H1 (cell line): ENCODE measurements around the gene DCAF7. TPM values are rescaled to one million over a fixed set of nuclear protein-coding genes. Genes with fewer than 3 reads are reported as not detected.

Experiments used
- CTCF ChIA-PET: fragments of 300-600 bp; sonication (Branson Sonifier 250); formaldehyde crosslinking; loops from one replicate; lab custom pipeline; 2021; ENCODE audit not compliant: partially characterized antibody; lab: Charles Lee
- POLR2A ChIA-PET: fragments of 300-600 bp; sonication (Branson Sonifier 250); formaldehyde crosslinking; loops from one replicate; lab custom pipeline; 2021; ENCODE audit warnings: inconsistent platforms; ENCODE audit not compliant: partially characterized antibody; lab: Charles Lee
- DNase-seq, 2 experiments: peaks; one replicate each; pipeline versions ENCODE4 v3.0.0 to v3.0.0-alpha.2; 2010 to 2022; ENCODE audit warnings: low spot score in 2 of 2, low read depth in 1 of 2, mixed read lengths in 1 of 2
- FAIRE-seq: peaks from 2 replicates; lab custom pipeline; 2011; peaks lifted over from hg19 to GRCh38; lab: Jason Lieb, UNC
- H2AFZ ChIP-seq: 2 replicates; pipeline ENCODE4 v1.8.1; 2012; ENCODE audit warnings: low read length, inconsistent platforms
- H2AK5ac ChIP-seq: 2 replicates; pipeline ENCODE4 v1.6.1; 2013; ENCODE audit warnings: low read depth, low read length
- H2BK120ac ChIP-seq: replicated peaks from 2 replicates; pipeline ENCODE3; 2013; ENCODE audit warnings: low read depth, low read length, inconsistent platforms
- H2BK12ac ChIP-seq: 2 replicates; pipeline ENCODE4 v1.6.1; 2013; ENCODE audit warnings: low read depth, low read length
- H2BK15ac ChIP-seq: 2 replicates; pipeline ENCODE4 v1.6.1; 2013; ENCODE audit warnings: low read length
- H2BK20ac ChIP-seq: 2 replicates; pipeline ENCODE4 v1.6.1; 2013; ENCODE audit warnings: low read length
- H2BK5ac ChIP-seq: 2 replicates; pipeline ENCODE4 v1.6.1; 2013; ENCODE audit warnings: low read depth, low read length
- H3K14ac ChIP-seq: 2 replicates; pipeline ENCODE4 v1.6.1; 2013; ENCODE audit warnings: inconsistent platforms; ENCODE audit not compliant: insufficient read length
- H3K18ac ChIP-seq: 2 replicates; pipeline ENCODE4 v1.6.1; 2013; ENCODE audit warnings: low read length; ENCODE audit errors: extremely low read depth
- H3K23ac ChIP-seq: 2 replicates; pipeline ENCODE4 v1.6.1; 2013; ENCODE audit warnings: inconsistent platforms; ENCODE audit not compliant: insufficient read length
- H3K23me2 ChIP-seq: 2 replicates; pipeline ENCODE4 v1.6.1; 2013; ENCODE audit warnings: low read depth, low read length
- H3K27ac ChIP-seq: 2 replicates; pipeline ENCODE4 v1.6.1; 2011; ENCODE audit warnings: low read depth, low read length, inconsistent platforms
- H3K27me3 ChIP-seq, 4 experiments: replicated peaks in 1 of 4; 1 replicate in 1 of 4; 2 replicates in 3 of 4; pipeline versions ENCODE4 v1.6.1 to v1.8.1; 2011 to 2013; ENCODE audit warnings: low read length in 3 of 4, mild to moderate bottlenecking in 3 of 4, inconsistent platforms in 2 of 4, mixed read lengths in 2 of 4, moderate library complexity in 1 of 4; ENCODE audit not compliant: control insufficient read depth in 3 of 4, insufficient read depth in 3 of 4; ENCODE audit errors: extremely low read depth in 1 of 4
- H3K36me3 ChIP-seq, 4 experiments: 2 replicates each; pipeline versions ENCODE4 v1.6.1 to v1.8.1; 2011 to 2013; ENCODE audit warnings: mild to moderate bottlenecking in 4 of 4, low read length in 3 of 4, moderate library complexity in 2 of 4, control low read depth in 1 of 4, inconsistent platforms in 1 of 4; ENCODE audit not compliant: insufficient read depth in 4 of 4, control insufficient read depth in 2 of 4
- H3K4ac ChIP-seq: replicated peaks from 2 replicates; pipeline ENCODE3; 2013; ENCODE audit warnings: low read length, low read depth, mixed read lengths, inconsistent platforms; ENCODE audit not compliant: insufficient read length
- H3K4me1 ChIP-seq, 4 experiments: replicated peaks in 1 of 4; 1 replicate in 1 of 4; 2 replicates in 3 of 4; pipeline versions ENCODE4 v1.6.1 to v1.8.1; 2011 to 2013; ENCODE audit warnings: low read length in 3 of 4, inconsistent platforms in 2 of 4, mixed read lengths in 1 of 4; ENCODE audit not compliant: insufficient read depth in 4 of 4, control insufficient read depth in 3 of 4
- H3K4me2 ChIP-seq, 2 experiments: 2 replicates each; pipeline versions ENCODE4 v1.6.1 to v1.8.1; 2011 to 2013; ENCODE audit warnings: low read depth in 2 of 2, low read length in 2 of 2, control low read depth in 1 of 2, inconsistent platforms in 1 of 2, mild to moderate bottlenecking in 1 of 2; ENCODE audit not compliant: insufficient read depth in 1 of 2
- H3K4me3 ChIP-seq, 4 experiments: fragments of 200-600, 300-600 bp in 1 of 4; sonication (generic), shearing (Covaris generic), sonication (Bioruptor Twin) in 1 of 4; 2 replicates each; pipeline versions ENCODE4 v1.5.1 to v1.8.1; 2011 to 2016; ENCODE audit warnings: low read length in 4 of 4, low read depth in 3 of 4, control low read depth in 2 of 4, inconsistent platforms in 2 of 4, mild to moderate bottlenecking in 2 of 4, mixed read lengths in 1 of 4, moderate library complexity in 1 of 4; ENCODE audit not compliant: insufficient read depth in 2 of 4; ENCODE audit errors: extremely low read depth in 1 of 4
- H3K56ac ChIP-seq: replicated peaks from 2 replicates; pipeline ENCODE3; 2013; ENCODE audit warnings: low read depth, mild to moderate bottlenecking, mixed read lengths, low read length, inconsistent platforms; ENCODE audit not compliant: insufficient read length
- H3K79me1 ChIP-seq: 2 replicates; pipeline ENCODE4 v1.6.1; 2013; ENCODE audit warnings: low read depth, low read length, control low read depth
- H3K79me2 ChIP-seq, 2 experiments: 2 replicates each; pipeline versions ENCODE4 v1.6.1 to v1.8.1; 2012 to 2013; ENCODE audit warnings: low read length in 2 of 2, mild to moderate bottlenecking in 2 of 2, inconsistent platforms in 1 of 2; ENCODE audit not compliant: insufficient read depth in 2 of 2, control insufficient read depth in 1 of 2
- H3K9ac ChIP-seq, 4 experiments: replicated peaks in 1 of 4; 1 replicate in 1 of 4; 2 replicates in 3 of 4; pipeline versions ENCODE4 v1.6.1 to v1.8.1; 2011 to 2013; ENCODE audit warnings: low read depth in 3 of 4, low read length in 3 of 4, control low read depth in 2 of 4, mild to moderate bottlenecking in 2 of 4, moderate library complexity in 2 of 4, inconsistent platforms in 1 of 4; ENCODE audit errors: extremely low read depth in 1 of 4
- H3K9me3 ChIP-seq, 2 experiments: 2 replicates each; pipeline versions ENCODE4 v1.6.1 to v1.8.1; 2012 to 2013; ENCODE audit warnings: mild to moderate bottlenecking in 2 of 2, moderate library complexity in 2 of 2, control low read depth in 1 of 2, inconsistent platforms in 1 of 2, low read depth in 1 of 2, low read length in 1 of 2, mixed read lengths in 1 of 2; ENCODE audit not compliant: insufficient read depth in 2 of 2
- H4K20me1 ChIP-seq, 2 experiments: replicated peaks in 1 of 2; 2 replicates each; pipeline versions ENCODE3 to v1.8.1; 2011 to 2013; ENCODE audit warnings: inconsistent platforms in 2 of 2, low read length in 2 of 2, mild to moderate bottlenecking in 1 of 2; ENCODE audit not compliant: insufficient read depth in 2 of 2, control insufficient read depth in 1 of 2
- H4K5ac ChIP-seq: 2 replicates; pipeline ENCODE4 v1.6.1; 2013; ENCODE audit warnings: low read length, low read depth, mixed read lengths, inconsistent platforms; ENCODE audit not compliant: insufficient read length
- H4K8ac ChIP-seq: 2 replicates; pipeline ENCODE4 v1.8.0; 2013; ENCODE audit warnings: mild to moderate bottlenecking, moderate library complexity, low read length, inconsistent platforms; ENCODE audit not compliant: insufficient read depth; ENCODE audit errors: extremely low read depth
- H4K91ac ChIP-seq: replicated peaks from 2 replicates; pipeline ENCODE3; 2013; ENCODE audit warnings: low read length, mixed read lengths, inconsistent platforms; ENCODE audit not compliant: insufficient read length
- ASH2L ChIP-seq: fragments of 200-600, 300-600 bp; sonication (generic); IDR thresholded peaks from one replicate; pipeline ENCODE4 v1.7.1; 2017; ENCODE audit warnings: low read length
- GTF2F1 ChIP-seq: IDR thresholded peaks from 2 replicates; pipeline ENCODE4 v1.6.1; 2012; ENCODE audit warnings: low read depth, low read length, improper control_type of control experiment, borderline replicate concordance
- JUN ChIP-seq: IDR thresholded peaks from 2 replicates; pipeline ENCODE4 v1.6.1; 2011; ENCODE audit warnings: low read depth, mild to moderate bottlenecking, improper control_type of control experiment, low read length
- NRF1 ChIP-seq: IDR thresholded peaks from 2 replicates; pipeline ENCODE4 v1.6.1; 2011; ENCODE audit warnings: mild to moderate bottlenecking, low read depth, low read length, improper control_type of control experiment
- POLR2A ChIP-seq, 2 experiments: IDR thresholded peaks; 1 replicate in 1 of 2; 2 replicates in 1 of 2; pipeline ENCODE4 v1.6.1; 2011; ENCODE audit warnings: low read depth in 2 of 2, low read length in 2 of 2, mild to moderate bottlenecking in 2 of 2; ENCODE audit errors: control extremely low read depth in 1 of 2
- SP4 ChIP-seq: IDR thresholded peaks from 2 replicates; pipeline ENCODE4 v1.6.1; 2012; ENCODE audit warnings: low read length, inconsistent platforms
- SRF ChIP-seq: IDR thresholded peaks from 2 replicates; pipeline ENCODE4 v1.6.1; 2011; ENCODE audit warnings: mild to moderate bottlenecking, low read depth, low read length, moderate library complexity
- TCF12 ChIP-seq: IDR thresholded peaks from 2 replicates; pipeline ENCODE4 v1.6.1; 2011; ENCODE audit warnings: low read depth, mild to moderate bottlenecking, low read length
- WGBS, 2 experiments: shearing (Covaris generic) in 1 of 2; methylation state at CpG; one replicate each; pipeline versions ENCODE4 v1.1.6 to v1.1.7; 2013 to 2015; ENCODE audit warnings: low lambda C conversion rate in 2 of 2, mixed read lengths in 2 of 2, inconsistent platforms in 1 of 2, low coverage in 1 of 2, missing lambda C conversion rate in 1 of 2; ENCODE audit not compliant: insufficient replicate concordance in 2 of 2, insufficient coverage in 1 of 2, insufficient read length in 1 of 2; ENCODE audit errors: extremely low coverage in 1 of 2, missing lambda C conversion rate in 1 of 2; 5-methylcytosine and 5-hydroxymethylcytosine counted together
- polyA plus RNA-seq, 7 experiments: library from polyadenylated mRNA; depleted of rRNA in 3 of 7; stranded (reverse) in 5 of 7; unstranded in 2 of 7; fragments of >200 nt in 5 of 7; fragments of 200-250 nt in 2 of 7; gene quantifications; 1 replicate in 5 of 7; 2 replicates in 1 of 7; 4 replicates in 1 of 7; pipeline versions ENCODE4 v1.2.1 to v1.2.3, GENCODE V29; 2011 to 2013; ENCODE audit warnings: missing spikeins in 2 of 7, mixed read lengths in 2 of 7
- total RNA-seq: library from RNA; stranded (reverse); fragmentation: NEBNext Ultra II Directional; extraction: Animal tissue kit (Norgen Biotek cat#: 25700); gene quantifications from 2 replicates; pipeline ENCODE4 v1.2.1, GENCODE V29; 2021
- TF ChIP-seq, protein P1 (sequence below), 3 experiments: IDR thresholded peaks; 1 replicate in 2 of 3; 2 replicates in 1 of 3; pipeline versions ENCODE4 v1.5.1 to v1.6.1; 2011; ENCODE audit warnings: low read length in 3 of 3, mild to moderate bottlenecking in 3 of 3, inconsistent platforms in 2 of 3, low read depth in 1 of 3, moderate library complexity in 1 of 3; ENCODE audit not compliant: insufficient read depth in 1 of 3; ENCODE audit errors: control extremely low read depth in 1 of 3

DCAF7 gene
- total and polyA plus RNA-seq, 2 of the 8 experiments (the other 6 are each of a cell fraction or from before 2014, with no cell fraction given), result 74.9 to 94.1 TPM

DNA sequence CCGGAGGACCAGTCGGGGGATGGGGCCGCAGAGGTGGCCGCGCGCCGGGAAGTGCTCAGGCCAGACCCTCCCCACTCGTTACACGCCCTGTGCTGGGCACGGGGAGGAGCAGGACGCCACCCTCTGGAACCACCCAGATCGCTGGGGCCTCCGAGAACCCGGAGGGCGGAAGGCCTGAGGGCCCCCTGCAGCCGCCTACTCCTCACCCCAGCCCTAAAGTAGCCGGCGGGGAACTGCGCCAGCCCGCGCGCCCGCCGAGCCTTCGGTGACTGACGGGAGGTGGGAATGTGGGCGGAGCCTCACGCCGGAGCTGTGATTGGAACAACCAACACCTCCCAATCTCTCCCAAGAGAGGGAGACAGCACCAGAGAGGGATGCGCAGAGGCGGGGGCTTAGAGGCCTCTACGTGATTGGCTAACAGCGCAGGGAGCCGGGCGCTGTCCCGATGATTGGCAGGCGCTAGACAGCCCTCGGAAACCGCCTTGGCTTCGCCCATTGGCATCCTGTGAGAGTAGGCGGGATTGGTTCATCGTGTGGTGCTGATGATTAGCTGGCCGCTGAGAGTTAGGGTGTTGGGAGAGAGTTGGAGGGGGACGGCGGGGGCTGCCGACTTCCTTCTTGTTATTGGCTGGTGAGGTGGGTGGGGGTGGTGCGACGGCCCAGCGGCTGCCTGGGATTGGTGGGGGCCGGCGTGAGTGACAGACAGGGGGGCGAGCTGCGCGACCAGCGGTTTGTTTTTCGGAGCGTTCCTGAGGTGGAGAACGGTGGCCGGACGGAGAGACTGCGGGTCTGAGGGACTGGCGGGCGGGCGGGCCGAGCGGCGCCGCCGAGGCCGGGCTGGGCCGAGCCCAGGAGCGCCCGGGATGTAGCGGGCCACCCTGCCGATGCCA, 71.7 kb downstream of the DCAF7 start, which contains the start of gene MAP3K3:
TSS of gene MAP3K3 (plus strand) at position 734 of the 890 bp plus-strand sequence. CDS start 343 bp downstream, outside the sequence.
- H3K14ac ChIP-seq, result no peak within 1 kb of the TSS
- peaks cover 2 to 5% (median 3%) of the 10 kb centered on the region in 4 experiments; a peak in 3 of 7 replicates for H3K4me1 ChIP-seq
- no peaks in the 10 kb centered on the region for H3K9me3 ChIP-seq
- no peak within 1 kb of the TSS for H2AFZ ChIP-seq
- H3K36me3 ChIP-seq, result no peaks in the 10 kb centered on the region
- no peak within 1 kb of the TSS for H3K23ac ChIP-seq
- DNase-seq (peak; percentile 97 to 99), FAIRE-seq (no peak)
- H3K23me2 ChIP-seq, result peaks cover 6% of the 10 kb centered on the region
- H4K91ac ChIP-seq, result no peak within 1 kb of the TSS
- peaks cover 0 to 8% of the 10 kb centered on the region in 2 experiments for H4K20me1 ChIP-seq
- peak within 1 kb of the TSS; percentile 96 for H4K8ac ChIP-seq
- H3K27me3 ChIP-seq, result no peaks in the 10 kb centered on the region
- no peak within 1 kb of the TSS for H2BK120ac ChIP-seq
- no peak within 1 kb of the TSS for H2BK20ac ChIP-seq
- peak within 1 kb of the TSS; percentile 9 for H3K56ac ChIP-seq
- peaks cover 5 to 32% of the 10 kb centered on the region in 2 experiments for H3K79me2 ChIP-seq
- peak within 1 kb of the TSS; percentile 59 to 73 (median 64) for H3K9ac ChIP-seq
- H3K4me2 ChIP-seq, result peak within 1 kb of the TSS; percentile 56 to 71
- peak within 1 kb of the TSS; percentile 41; the same call in 1 of the 2 replicates for H3K27ac ChIP-seq
- H3K4ac ChIP-seq, result no peak within 1 kb of the TSS
- peak within 1 kb of the TSS; percentile 93 for H2BK5ac ChIP-seq
- peak within 1 kb of the TSS; percentile 97 for H3K18ac ChIP-seq
- 2% methylated on average over 56 of the region's 75 CpGs; no CpG with 5 or more reads in 1 of the 2 experiments for WGBS, 2 experiments
- no peak within 1 kb of the TSS for H2AK5ac ChIP-seq
- H4K5ac ChIP-seq, result peak within 1 kb of the TSS; percentile 95
- ChIA-PET POLR2A (interaction anchor here (0.7 to 1.8 kb wide), 20 partner anchors 10 to 256 kb away, joined by 3 to 9 read pairs (median 4); partner anchors contain the start of genes ACE, DCAF7, DDX42 and KCNH6), CTCF (interaction anchor here (0.6 to 4.1 kb wide), 9 partner anchors 10 to 215 kb away, joined by 3 to 22 read pairs (median 3); no protein-coding TSS in a partner anchor)
- H3K4me3 ChIP-seq, result peak within 1 kb of the TSS; percentile 64 to 82 (median 72)
- no peak within 1 kb of the TSS for H2BK12ac ChIP-seq
- no peak within 1 kb of the TSS for H2BK15ac ChIP-seq
- H3K79me1 ChIP-seq, result peaks cover 3% of the 10 kb centered on the region; the same call in 1 of the 2 replicates
- TF ChIP-seq NRF1 (peak; percentile 27; the same call in 1 of the 2 replicates), ASH2L (peak; percentile 92), SP4 (peak; percentile 67), JUN (no peak), POLR2A (IDR thresholded peaks at IDR 0.05; ENCODE audit: control extremely low read depth in 1 of 2, low read depth in 2 of 2, low read length in 2 of 2) (peak; percentile 58 to 95), GTF2F1 (0 out of 2 replicates have a peak, but pooled peaks have one; percentile 46), SRF (no peak), TCF12 (no peak)
- TF ChIP-seq, protein P1, sequence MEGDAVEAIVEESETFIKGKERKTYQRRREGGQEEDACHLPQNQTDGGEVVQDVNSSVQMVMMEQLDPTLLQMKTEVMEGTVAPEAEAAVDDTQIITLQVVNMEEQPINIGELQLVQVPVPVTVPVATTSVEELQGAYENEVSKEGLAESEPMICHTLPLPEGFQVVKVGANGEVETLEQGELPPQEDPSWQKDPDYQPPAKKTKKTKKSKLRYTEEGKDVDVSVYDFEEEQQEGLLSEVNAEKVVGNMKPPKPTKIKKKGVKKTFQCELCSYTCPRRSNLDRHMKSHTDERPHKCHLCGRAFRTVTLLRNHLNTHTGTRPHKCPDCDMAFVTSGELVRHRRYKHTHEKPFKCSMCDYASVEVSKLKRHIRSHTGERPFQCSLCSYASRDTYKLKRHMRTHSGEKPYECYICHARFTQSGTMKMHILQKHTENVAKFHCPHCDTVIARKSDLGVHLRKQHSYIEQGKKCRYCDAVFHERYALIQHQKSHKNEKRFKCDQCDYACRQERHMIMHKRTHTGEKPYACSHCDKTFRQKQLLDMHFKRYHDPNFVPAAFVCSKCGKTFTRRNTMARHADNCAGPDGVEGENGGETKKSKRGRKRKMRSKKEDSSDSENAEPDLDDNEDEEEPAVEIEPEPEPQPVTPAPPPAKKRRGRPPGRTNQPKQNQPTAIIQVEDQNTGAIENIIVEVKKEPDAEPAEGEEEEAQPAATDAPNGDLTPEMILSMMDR (IDR thresholded peaks at IDR 0.05; ENCODE audit: control extremely low read depth in 1 of 3, insufficient read depth in 1 of 3, low read depth in 1 of 3, low read length in 3 of 3), result no peak
